ENCODE measurements around the gene AMT.

Gene AMT

GRCh38 chr3:49416867-49417266, 5.4 kb downstream of the AMT start:
- no peak for DNase-seq (ENCODE audit: low read depth)
- TF ChIP-seq POLR2A (IDR thresholded peaks at IDR 0.05; ENCODE audit: extremely low read depth, insufficient read length) (no peak), MAX (IDR thresholded peaks at IDR 0.05; ENCODE audit: low read depth, low read length) (no peak)
- no peak overlapping the region for H3K4me3 ChIP-seq (ENCODE audit: low read depth, low read length)

GRCh38 chr3:49415931-49416601, 6.2 kb downstream of the AMT start:
- peak; percentile 92 for DNase-seq (ENCODE audit: low read depth)
- H3K4me3 ChIP-seq (ENCODE audit: low read depth, low read length) = no peak overlapping the region
- TF ChIP-seq POLR2A (IDR thresholded peaks at IDR 0.05; ENCODE audit: extremely low read depth, insufficient read length) = no peak
- TF ChIP-seq MYC (IDR thresholded peaks at IDR 0.05; ENCODE audit: low read depth, low read length) = peak; percentile 61; the same call in 1 of the 2 replicates

GRCh38 chr3:49414753-49415152, 7.5 kb downstream of the AMT start:
- TF ChIP-seq MAX (IDR thresholded peaks at IDR 0.05; ENCODE audit: low read depth, low read length) (no peak), MYC (IDR thresholded peaks at IDR 0.05; ENCODE audit: low read depth, low read length) (no peak), POLR2A (IDR thresholded peaks at IDR 0.05; ENCODE audit: extremely low read depth, insufficient read length) (no peak), CTCF (IDR thresholded peaks at IDR 0.05; ENCODE audit: low read depth, low read length) (no peak)
- no peak for DNase-seq (ENCODE audit: low read depth)

GRCh38 chr3:49413338-49413734, 8.9 kb downstream of the AMT start:
- peak overlapping the region; percentile 84 for H3K4me3 ChIP-seq (ENCODE audit: low read depth, low read length)
- DNase-seq (ENCODE audit: low read depth) = no peak
- TF ChIP-seq POLR2A (IDR thresholded peaks at IDR 0.05; ENCODE audit: extremely low read depth, insufficient read length) = no peak
- no peak for TF ChIP-seq CTCF (IDR thresholded peaks at IDR 0.05; ENCODE audit: low read depth, low read length)
- TF ChIP-seq MAX (IDR thresholded peaks at IDR 0.05; ENCODE audit: low read depth, low read length) = no peak
- TF ChIP-seq MYC (IDR thresholded peaks at IDR 0.05; ENCODE audit: low read depth, low read length) = no peak

More at GRCh38 chr3:49414753-49415152, 7.5 kb downstream of the AMT start:
- H3K4me3 ChIP-seq (ENCODE audit: low read depth, low read length) = no peak overlapping the region

GRCh38 chr3:49412632-49413337, 9.5 kb downstream of the AMT start:
- TF ChIP-seq MAX (IDR thresholded peaks at IDR 0.05; ENCODE audit: low read depth, low read length) (no peak), POLR2A (IDR thresholded peaks at IDR 0.05; ENCODE audit: extremely low read depth, insufficient read length) (no peak), CTCF (IDR thresholded peaks at IDR 0.05; ENCODE audit: low read depth, low read length) (no peak), MYC (IDR thresholded peaks at IDR 0.05; ENCODE audit: low read depth, low read length) (no peak)
- peak overlapping the region; percentile 84 for H3K4me3 ChIP-seq (ENCODE audit: low read depth, low read length)
- no peak for DNase-seq (ENCODE audit: low read depth)

GRCh38 chr3:49411968-49412631, 10.2 kb downstream of the AMT start, which contains the start of the genes RHOA and TCTA:
RHOA (minus strand) TSS chr3:49411976; CDS start chr3:49375589, 36,387 bp downstream.
TCTA (plus strand) TSS chr3:49412423; CDS start chr3:49412427, 4 bp downstream.
- peak; percentile 99 for DNase-seq (ENCODE audit: low read depth)
- TF ChIP-seq MYC (IDR thresholded peaks at IDR 0.05; ENCODE audit: low read depth, low read length) (peak; percentile 80), POLR2A (IDR thresholded peaks at IDR 0.05; ENCODE audit: extremely low read depth, insufficient read length) (peak; percentile 91), CTCF (IDR thresholded peaks at IDR 0.05; ENCODE audit: low read depth, low read length) (no peak), MAX (IDR thresholded peaks at IDR 0.05; ENCODE audit: low read depth, low read length) (peak; percentile 81)
- H3K4me3 ChIP-seq (ENCODE audit: low read depth, low read length) = peak within 1 kb of the TSS; percentile 100
